ENCODE measurements around the gene PLCXD1. TPM values are rescaled to one million over a fixed set of nuclear protein-coding genes. Genes with fewer than 3 reads are reported as not detected.
"Not testable (repeated sequence)": the region's sequence is repeated elsewhere in the genome, so short reads cannot be mapped to it uniquely, and the experiment has no call there.

Gene PLCXD1
- total RNA-seq, 1 donor from 2014 or later, result 28.7 TPM

GRCh38 chrX:267771-268261 is 13.4 kb upstream of the PLCXD1 start:
- no peak overlapping the region for H3K4me3 ChIP-seq (ENCODE audit: low read depth, low read length)
- TF ChIP-seq CTCF (conservative IDR thresholded peaks at IDR 0.05; ENCODE audit: low read depth, low read length), result no peak
- no peak for DNase-seq (ENCODE audit: low read depth)

- DNase-seq (ENCODE audit: low read depth), result no peak
- H3K4me3 ChIP-seq (ENCODE audit: low read depth, low read length), result no peak overlapping the region
- TF ChIP-seq CTCF (conservative IDR thresholded peaks at IDR 0.05; ENCODE audit: low read depth, low read length), result no peak
Observed at GRCh38 chrX:270848-271367, 10.3 kb upstream of the PLCXD1 start.

GRCh38 chrX:274904-275475 is 6.2 kb upstream of the PLCXD1 start:
- DNase-seq (ENCODE audit: low read depth), result no peak
- TF ChIP-seq CTCF (conservative IDR thresholded peaks at IDR 0.05; ENCODE audit: low read depth, low read length), result no peak
- H3K4me3 ChIP-seq (ENCODE audit: low read depth, low read length), result no peak overlapping the region

- no peak for TF ChIP-seq CTCF (conservative IDR thresholded peaks at IDR 0.05; ENCODE audit: low read depth, low read length)
- DNase-seq (ENCODE audit: low read depth), result no peak
- no peak overlapping the region for H3K4me3 ChIP-seq (ENCODE audit: low read depth, low read length)
Observed at GRCh38 chrX:275476-275966, 5.7 kb upstream of the PLCXD1 start.

GRCh38 chrX:275967-276580 is 5.1 kb upstream of the PLCXD1 start:
- no peak for TF ChIP-seq CTCF (conservative IDR thresholded peaks at IDR 0.05; ENCODE audit: low read depth, low read length)
- DNase-seq (ENCODE audit: low read depth), result no peak

GRCh38 chrX:276581-277201 is 4.5 kb upstream of the PLCXD1 start:
- TF ChIP-seq CTCF (conservative IDR thresholded peaks at IDR 0.05; ENCODE audit: low read depth, low read length), result no peak
- no peak for DNase-seq (ENCODE audit: low read depth)
- peak overlapping the region; percentile 59 for H3K4me3 ChIP-seq (ENCODE audit: low read depth, low read length)

More at GRCh38 chrX:275967-276580, 5.1 kb upstream of the PLCXD1 start:
- peak overlapping the region; percentile 59 for H3K4me3 ChIP-seq (ENCODE audit: low read depth, low read length)

GRCh38 chrX:279757-280604 is 1.2 kb upstream of the PLCXD1 start:
- not testable (repeated sequence) for H3K4me3 ChIP-seq (ENCODE audit: low read depth, low read length); DNase-seq (ENCODE audit: low read depth)

- not testable (repeated sequence) for DNase-seq (ENCODE audit: low read depth); H3K4me3 ChIP-seq (ENCODE audit: low read depth, low read length)
Observed at GRCh38 chrX:280722-281121, 459 bp upstream of the PLCXD1 start.

GRCh38 chrX:282000-282681 is 960 bp downstream of the PLCXD1 start:
- not testable (repeated sequence) for DNase-seq (ENCODE audit: low read depth)
- peak overlapping the region; percentile 53 for H3K4me3 ChIP-seq (ENCODE audit: low read depth, low read length)

Data from epithelial cell of proximal tubule (primary cell).